Right lobe of liver (tissue), 6 donors: ENCODE measurements around the gene EDN2. TPM values are rescaled to one million over a fixed set of nuclear protein-coding genes. Genes with fewer than 3 reads are reported as not detected.

Experiments
- ATAC-seq, 4 donors: fragments of 200-7000 bp; cut with Tn5 transposase; one replicate each; pipeline ENCODE4 v1.9.1; 2020; ENCODE audit warnings: mild to moderate bottlenecking in 4 of 4, moderate library complexity in 4 of 4
- DNase-seq, 3 donors: peaks; one replicate each; pipeline ENCODE4 v3.0.0-alpha.2; 2020
- H3K27ac ChIP-seq, 3 donors: fragments of 200-600 bp; one replicate each; pipeline ENCODE4 v1.8.0; 2022
- H3K27me3 ChIP-seq, 2 donors: fragments of 200-600 bp; one replicate each; pipeline ENCODE4 v1.8.0; 2022
- H3K36me3 ChIP-seq, 4 donors: fragments of 200-600 bp; sonication (generic) in 1 of 4; one replicate each; pipeline versions ENCODE4 v1.5.1 to v1.8.0; 2017 to 2022; ENCODE audit warnings: control low read depth in 1 of 4
- H3K4me1 ChIP-seq, 4 donors: fragments of 200-600 bp; sonication (generic) in 1 of 4; one replicate each; pipeline versions ENCODE4 v1.5.1 to v1.8.0; 2017 to 2022; ENCODE audit warnings: control low read depth in 1 of 4
- H3K4me3 ChIP-seq, 3 donors: fragments of 200-600 bp; one replicate each; pipeline ENCODE4 v1.8.0; 2022
- H3K9me3 ChIP-seq, 4 donors: fragments of 200-600 bp; sonication (generic) in 1 of 4; one replicate each; pipeline versions ENCODE4 v1.5.1 to v1.8.0; 2017 to 2022; ENCODE audit warnings: control low read depth in 1 of 4
- CTCF ChIP-seq, 4 donors: fragments of 200-600 bp in 3 of 4; fragments of 450-650 bp in 1 of 4; IDR thresholded peaks; one replicate each; pipeline versions ENCODE4 v1.5.1 to v1.8.0; 2016 to 2022; ENCODE audit warnings: antibody characterized with exemption in 4 of 4, mild to moderate bottlenecking in 2 of 4
- POLR2A ChIP-seq: fragments of 450-650 bp; IDR thresholded peaks from one replicate; pipeline ENCODE4 v1.6.1; 2017; ENCODE audit warnings: antibody characterized with exemption, mild to moderate bottlenecking
- WGBS: methylation state at CpG from one replicate; pipeline ENCODE4 v1.1.6; 2018; ENCODE audit warnings: low coverage, low lambda C conversion rate; ENCODE audit not compliant: insufficient coverage; ENCODE audit errors: missing lambda C conversion rate; 5-methylcytosine and 5-hydroxymethylcytosine counted together
- intact Hi-C, 2 donors: fragments of 100-400 bp; cut with DNase I; formaldehyde crosslinking; loops; one replicate each; pipeline versions ENCODE4 v1.11.2 to v1.14.1; 2022
- total RNA-seq, 6 experiments: library from RNA; depleted of rRNA in 2 of 6; stranded (reverse); fragments of >200 nt in 2 of 6; fragmentation: NEBNext Ultra II Directional in 3 of 6; extraction: Animal tissue kit (Norgen Biotek cat#: 25700) in 3 of 6; gene quantifications; one replicate each; pipeline versions ENCODE4 v1.1.0 to v1.2.4, GENCODE V29; 2016 to 2023
- donor health status: DM: no; HTN: yes; CAD: no.
- donor health status: DM: no; HTN: no; CAD: no.
- donor health status: DM: no; HTN: no; CAD: no.
- donor health status: DM: no; HTN: yes; CAD: no.
- donor health status: DM: no; HTN: yes; CAD: no.

Gene EDN2
- total RNA-seq, 6 experiments from 2014 or later = 0.18 to 1.6 (median 0.31) TPM; not detected in 2

- Histone ChIP-seq H3K27ac (no peak overlapping the region), H3K36me3 (no peaks in the 10 kb centered on the region), H3K4me3 (no peak overlapping the region), H3K27me3 (no peaks in the 10 kb centered on the region), H3K9me3 (no peaks in the 10 kb centered on the region), H3K4me1 (peaks cover 0 to 18% (median 6%) of the 10 kb centered on the region in 4 donors)
- ATAC-seq = no peak
- peak in 1 of 3 donors; percentile 37 for DNase-seq
- WGBS = 43% methylated on average over 7 of the region's 16 CpGs
- TF ChIP-seq POLR2A (no peak), CTCF (IDR thresholded peaks at IDR 0.05) (no peak)
- intact Hi-C loops = no loop called here
These were observed 2.9 kb upstream of the EDN2 start for GRCh38 chr1:41487126-41488039.

- H3K9me3 ChIP-seq = no peaks in the 10 kb centered on the region
- peak in 1 of 3 donors; percentile 23 for DNase-seq
- H3K27me3 ChIP-seq = no peaks in the 10 kb centered on the region
- ATAC-seq = no peak
- intact Hi-C loops = no loop called here
- H3K36me3 ChIP-seq = no peaks in the 10 kb centered on the region
- no peak overlapping the region for H3K4me3 ChIP-seq
- WGBS = 48% methylated on average over 18 of the region's 23 CpGs
- peaks cover 0 to 18% (median 6%) of the 10 kb centered on the region in 4 donors for H3K4me1 ChIP-seq
- TF ChIP-seq POLR2A (no peak), CTCF (IDR thresholded peaks at IDR 0.05) (no peak)
- H3K27ac ChIP-seq = no peak overlapping the region
These were observed 2.1 kb upstream of the EDN2 start for GRCh38 chr1:41486371-41487125.

- no peaks in the 10 kb centered on the region for H3K27me3 ChIP-seq
- intact Hi-C loops = no loop called here
- H3K4me1 ChIP-seq = peaks cover 0 to 18% (median 6%) of the 10 kb centered on the region in 4 donors
- DNase-seq = no peak
- no peaks in the 10 kb centered on the region for H3K36me3 ChIP-seq
- H3K4me3 ChIP-seq = no peak overlapping the region
- TF ChIP-seq CTCF (IDR thresholded peaks at IDR 0.05) = no peak
- no peak for TF ChIP-seq POLR2A
- no peaks in the 10 kb centered on the region for H3K9me3 ChIP-seq
- WGBS = 59% methylated on average over 3 of the region's 4 CpGs
- ATAC-seq = no peak
- no peak overlapping the region for H3K27ac ChIP-seq
These were observed 1.5 kb upstream of the EDN2 start for GRCh38 chr1:41486053-41486370.

- DNase-seq = peak in 1 of 3 donors; percentile 47
These were observed 1.1 kb upstream of the EDN2 start for GRCh38 chr1:41485605-41486004.

More at GRCh38 chr1:41485605-41486004, 1.1 kb upstream of the EDN2 start:
- ATAC-seq = no peak
- no peak overlapping the region for H3K27ac ChIP-seq
- H3K4me1 ChIP-seq = peaks cover 0 to 19% (median 6%) of the 10 kb centered on the region in 4 donors
- H3K4me3 ChIP-seq = no peak overlapping the region
- no peaks in the 10 kb centered on the region for H3K27me3 ChIP-seq
- no peak for TF ChIP-seq POLR2A
- no peak for TF ChIP-seq CTCF (IDR thresholded peaks at IDR 0.05)
- intact Hi-C loops = no loop called here
- H3K9me3 ChIP-seq = no peaks in the 10 kb centered on the region
- 57% methylated on average over 1 of the region's 5 CpGs for WGBS
- no peaks in the 10 kb centered on the region for H3K36me3 ChIP-seq
